ENCODE results near the gene THTPA.

The THTPA gene

DNA sequence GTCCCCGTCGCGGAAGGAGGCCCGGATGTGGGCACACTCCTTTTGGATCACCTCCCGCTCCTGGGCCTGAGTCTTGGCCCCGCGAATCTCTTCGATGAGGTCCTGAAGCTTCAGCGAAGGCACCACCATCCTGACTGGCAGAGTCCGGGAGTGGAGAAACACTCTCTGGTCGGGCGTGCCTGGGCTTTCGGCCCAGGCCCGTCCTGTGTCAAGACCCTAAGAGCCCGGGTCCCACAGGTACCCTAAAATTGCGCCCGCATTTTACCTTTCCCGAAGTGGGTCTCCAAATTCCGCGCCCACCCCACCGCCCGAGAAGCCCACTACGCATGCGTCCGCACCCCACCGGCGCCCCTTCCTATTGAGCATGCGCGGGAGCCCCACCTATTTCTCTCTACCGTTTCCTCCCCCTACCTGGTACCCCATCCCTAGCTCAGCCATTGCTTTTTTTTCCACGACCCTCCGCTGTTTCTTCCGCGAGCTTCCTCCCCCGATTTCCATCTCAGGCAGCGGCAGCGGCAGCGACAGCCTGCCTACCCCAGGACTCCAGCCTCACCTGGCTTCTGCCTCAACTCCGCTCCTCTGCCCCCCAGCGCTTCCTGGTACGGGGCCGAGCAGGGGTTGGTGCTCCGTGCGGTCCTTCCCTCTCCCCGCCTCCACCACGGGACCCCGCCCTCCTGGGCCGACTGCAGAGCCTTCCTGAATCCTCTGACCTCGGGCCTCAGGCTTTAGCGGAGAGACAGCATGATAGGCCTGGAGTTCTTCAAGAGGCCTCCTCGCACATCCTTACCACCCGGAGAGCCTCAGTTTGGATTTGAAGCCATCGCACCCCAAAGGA is 11.3 kb downstream of the THTPA start, which contains the start of gene AP1G2:
Gene AP1G2, minus strand, starts transcription at position 606 of the 835 bp plus-strand sequence. Its CDS starts 477 bp downstream, at position 129.
- peak; percentile 65 for DNase-seq

DNA sequence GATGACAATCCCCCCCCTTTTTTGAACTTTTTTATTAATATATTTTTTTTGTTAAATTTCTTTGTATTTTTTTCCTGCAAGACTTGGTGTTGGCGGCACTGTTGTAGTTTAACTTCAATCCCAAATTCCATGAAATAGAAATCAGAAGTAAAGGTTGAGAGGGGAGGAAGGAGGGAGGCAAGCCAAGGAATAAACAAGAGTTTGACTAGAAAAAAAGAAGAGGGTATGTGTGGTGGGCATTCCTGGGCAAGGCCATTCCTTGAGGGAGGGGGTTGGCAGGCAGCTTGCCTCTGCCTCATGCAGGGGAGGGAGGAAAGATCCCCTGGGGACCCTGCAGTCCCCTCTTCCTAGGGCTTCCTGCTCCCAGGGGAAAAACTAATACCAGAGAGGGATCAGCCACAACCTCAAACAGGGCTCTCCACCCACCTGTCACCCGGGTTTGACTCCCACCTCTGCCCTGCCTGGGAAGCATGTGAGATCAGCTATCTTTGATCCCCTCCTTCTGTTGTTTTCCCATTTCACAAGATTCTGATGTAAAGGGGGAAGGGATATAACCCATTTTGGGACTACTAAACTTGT is 12.0 kb downstream of the THTPA start:
- no peak for DNase-seq

DNA sequence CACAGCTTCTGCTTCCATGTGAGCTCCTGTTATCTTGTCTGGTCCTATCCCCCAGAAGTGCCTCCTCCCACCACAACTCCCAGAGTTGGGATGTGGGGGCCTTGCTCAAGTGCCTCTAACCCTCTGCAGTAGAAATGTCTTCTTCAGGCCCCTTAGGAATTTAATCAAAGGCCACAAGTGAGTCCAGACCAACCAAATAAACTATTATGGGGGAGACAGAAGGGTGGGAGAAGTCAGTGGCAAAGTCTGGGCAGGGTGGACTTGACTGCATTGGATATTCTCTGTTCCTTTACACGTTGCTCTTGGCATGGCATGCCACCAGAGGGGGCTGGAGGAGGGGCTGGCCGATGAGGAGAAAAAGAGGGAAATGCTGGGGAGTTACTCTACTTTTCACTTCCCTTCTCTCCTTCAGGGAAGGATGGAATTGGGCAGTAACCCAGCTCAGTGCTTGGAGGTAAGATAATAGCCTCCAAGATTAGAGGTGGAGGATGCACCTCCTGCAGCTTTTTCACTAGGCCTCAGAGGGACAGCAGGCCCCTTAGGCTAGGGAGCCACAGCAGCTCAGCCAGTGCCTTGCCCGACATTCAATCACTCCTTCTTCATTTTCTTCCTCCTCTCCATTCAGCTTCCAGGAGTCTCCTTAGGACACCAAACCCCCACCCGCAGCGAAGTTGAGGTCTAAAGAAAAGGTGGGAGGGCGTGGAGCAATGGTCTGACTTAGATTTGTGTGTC is 12.7 kb downstream of the THTPA start:
- no peak for DNase-seq

DNA sequence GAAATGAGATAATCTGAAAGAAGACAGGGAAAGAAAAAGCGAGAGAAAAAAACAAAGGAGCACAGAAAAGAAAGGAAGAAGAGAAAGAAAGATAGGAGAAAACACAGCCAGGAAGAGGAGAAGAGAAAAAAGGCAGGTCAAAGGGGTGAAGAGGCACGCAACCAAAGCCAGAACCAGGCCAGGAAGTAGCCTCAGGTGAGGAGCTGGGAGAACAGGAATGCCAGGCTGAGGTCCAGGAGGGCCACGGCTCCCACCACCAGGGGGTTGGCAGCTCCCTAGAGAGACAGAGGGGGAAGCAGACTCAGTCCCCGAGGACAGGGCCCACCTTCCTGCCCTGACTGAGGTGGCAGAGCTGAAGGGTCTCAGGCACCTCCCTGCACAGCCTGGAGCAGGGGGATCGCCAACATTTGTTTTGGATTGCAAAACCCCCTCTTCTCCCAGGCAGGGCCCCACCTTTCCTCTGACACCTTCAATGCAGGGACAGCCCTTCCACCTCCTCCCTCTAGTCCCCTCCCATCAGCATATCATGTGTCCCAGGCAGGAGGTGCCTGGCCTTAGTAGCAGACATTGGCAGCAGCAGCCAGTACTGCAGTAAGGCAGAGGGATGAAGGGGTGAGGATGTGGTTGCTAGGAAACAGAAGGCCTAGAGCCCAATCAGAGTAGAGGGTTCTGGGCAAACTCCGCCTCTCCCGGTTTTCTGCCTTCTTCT is 13.5 kb downstream of the THTPA start:
- no peak for DNase-seq

DNA sequence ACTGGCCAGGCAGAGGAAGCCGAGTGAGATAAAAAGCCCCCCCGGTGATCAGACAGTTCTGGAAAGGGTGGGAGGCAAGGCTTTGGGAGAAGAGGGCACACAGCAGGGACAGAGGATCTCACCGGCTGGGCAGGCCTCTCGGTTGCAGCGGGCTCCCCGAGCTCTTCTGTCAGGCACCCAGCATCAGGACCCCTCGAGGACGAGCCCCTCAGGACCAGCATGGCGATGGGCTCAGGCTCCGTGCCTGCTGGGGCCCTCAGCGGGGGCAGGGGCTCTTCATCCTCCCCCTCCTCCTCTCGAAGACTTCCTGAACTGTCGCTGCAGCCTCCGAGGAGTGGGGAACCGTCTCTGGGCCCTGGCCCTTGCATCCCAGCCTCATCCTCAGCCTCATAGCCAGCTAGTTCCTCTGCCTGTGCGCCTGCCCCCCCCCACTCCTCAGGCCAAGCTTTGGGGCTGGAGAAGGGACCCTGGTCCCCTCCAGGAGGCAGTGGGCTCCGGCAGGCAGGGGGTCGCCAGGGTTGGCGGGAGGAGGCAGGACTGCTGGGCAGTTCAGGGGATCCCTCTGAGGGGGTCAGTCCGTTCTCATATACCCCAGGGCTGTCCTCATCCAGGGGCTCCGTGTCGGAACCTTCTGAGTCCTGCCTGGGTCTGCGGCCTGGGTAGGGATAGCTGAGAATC is 14.9 kb downstream of the THTPA start:
- no peak for DNase-seq

DNA sequence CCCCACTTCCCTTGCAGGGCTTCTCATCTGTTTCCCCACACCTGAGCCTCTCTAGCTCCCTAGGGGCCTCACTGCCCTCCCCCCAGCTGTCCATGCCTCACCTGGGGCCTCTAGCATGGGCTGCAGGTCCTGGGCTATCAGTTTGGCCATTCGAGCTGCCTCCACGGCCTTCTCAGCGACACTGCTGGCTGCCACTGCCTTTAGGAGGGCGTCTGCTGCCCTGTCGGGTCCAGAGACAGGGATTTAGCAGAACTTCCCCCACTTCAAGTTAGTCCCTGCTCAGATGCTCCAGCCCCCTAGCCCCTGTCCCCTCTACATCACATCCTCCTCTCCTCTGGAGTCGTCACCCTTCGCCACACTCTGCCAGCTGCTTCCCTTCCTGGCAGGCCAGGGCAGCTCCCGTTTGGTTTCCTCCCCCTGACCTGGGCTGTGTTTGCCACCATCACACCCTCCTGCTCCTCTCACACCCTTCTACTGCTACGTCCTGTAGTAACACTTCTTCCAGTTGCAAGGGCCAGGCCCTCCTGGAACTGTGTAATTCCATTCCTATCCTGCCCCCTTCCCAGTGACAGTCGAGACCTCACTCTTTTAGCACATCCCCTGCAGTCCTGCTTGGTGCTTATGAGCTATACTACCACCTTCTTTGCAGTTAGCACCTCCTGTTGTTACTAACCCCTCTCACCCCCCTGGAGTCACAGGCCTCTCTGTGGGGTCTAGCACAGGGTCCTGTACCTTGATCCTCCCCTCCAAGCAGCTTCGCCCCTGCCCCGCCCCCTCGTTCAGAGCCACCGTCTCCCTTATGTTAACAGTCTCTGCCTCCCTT is 15.8 kb downstream of the THTPA start:
- no peak for DNase-seq

DNA sequence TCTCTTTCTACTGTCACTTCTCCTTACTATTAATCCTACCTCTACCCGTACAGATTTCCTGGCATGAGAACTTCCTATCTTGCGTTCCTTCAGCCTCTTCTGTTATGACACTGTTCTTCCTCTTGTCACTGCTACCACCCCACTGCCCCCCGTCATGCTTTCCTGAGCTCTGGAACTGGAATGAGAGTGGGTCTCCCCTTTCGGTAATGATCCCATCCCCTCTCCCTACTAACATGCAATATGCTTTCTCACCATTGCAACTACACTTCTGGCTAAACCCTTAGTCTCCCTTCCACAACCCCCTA is 16.4 kb downstream of the THTPA start:
- no peak for DNase-seq

DNA sequence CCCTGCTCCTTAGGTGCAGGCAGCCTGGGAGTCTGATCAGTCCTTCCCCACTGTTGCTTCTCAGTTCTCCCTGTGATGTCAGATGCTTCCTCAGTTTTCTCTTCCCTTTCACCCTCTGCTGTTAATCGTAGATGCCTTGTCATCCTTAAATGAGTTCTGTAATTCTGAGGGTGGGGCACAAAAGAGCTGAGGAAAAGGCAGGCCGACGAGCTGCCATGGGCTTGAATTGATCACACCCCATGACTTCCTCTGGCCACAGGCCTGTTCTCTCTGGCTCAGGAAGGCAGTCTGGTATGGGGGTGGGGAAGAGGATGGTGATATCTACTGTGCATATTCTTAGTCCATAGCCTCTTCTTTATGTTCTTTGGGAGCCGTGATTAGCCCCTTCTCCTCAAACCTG is 16.8 kb downstream of the THTPA start:
- no peak for DNase-seq

DNA sequence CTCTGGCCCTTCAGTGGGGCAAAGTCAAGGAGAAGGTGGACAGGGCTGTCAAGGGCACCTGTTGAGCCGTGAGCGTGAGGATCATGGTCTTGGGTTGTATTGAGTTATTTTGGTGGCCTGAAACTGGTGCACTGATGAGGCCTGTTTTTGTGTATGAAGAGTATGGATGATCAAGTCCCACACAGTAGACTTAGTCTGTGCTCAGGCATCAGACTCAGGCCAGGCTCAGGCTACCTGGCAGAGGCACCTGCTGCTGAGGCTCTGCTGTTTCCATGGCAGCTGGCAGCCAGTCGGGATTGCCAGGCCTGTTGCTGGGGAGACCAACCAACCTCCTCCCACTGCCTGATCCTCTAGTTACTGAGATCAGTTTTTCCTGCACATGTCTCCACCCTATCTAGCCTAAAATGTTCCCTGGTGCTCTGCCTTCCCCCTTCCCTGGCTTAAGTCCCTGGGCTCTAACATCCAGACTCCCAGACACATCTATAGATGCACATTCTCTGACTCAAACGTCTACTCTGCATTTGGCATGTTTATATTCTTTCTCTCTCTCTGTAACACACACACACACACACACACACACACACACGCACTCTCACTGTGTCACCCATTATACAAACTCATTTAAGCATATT is 17.4 kb downstream of the THTPA start:
- DNase-seq, result no peak

DNA sequence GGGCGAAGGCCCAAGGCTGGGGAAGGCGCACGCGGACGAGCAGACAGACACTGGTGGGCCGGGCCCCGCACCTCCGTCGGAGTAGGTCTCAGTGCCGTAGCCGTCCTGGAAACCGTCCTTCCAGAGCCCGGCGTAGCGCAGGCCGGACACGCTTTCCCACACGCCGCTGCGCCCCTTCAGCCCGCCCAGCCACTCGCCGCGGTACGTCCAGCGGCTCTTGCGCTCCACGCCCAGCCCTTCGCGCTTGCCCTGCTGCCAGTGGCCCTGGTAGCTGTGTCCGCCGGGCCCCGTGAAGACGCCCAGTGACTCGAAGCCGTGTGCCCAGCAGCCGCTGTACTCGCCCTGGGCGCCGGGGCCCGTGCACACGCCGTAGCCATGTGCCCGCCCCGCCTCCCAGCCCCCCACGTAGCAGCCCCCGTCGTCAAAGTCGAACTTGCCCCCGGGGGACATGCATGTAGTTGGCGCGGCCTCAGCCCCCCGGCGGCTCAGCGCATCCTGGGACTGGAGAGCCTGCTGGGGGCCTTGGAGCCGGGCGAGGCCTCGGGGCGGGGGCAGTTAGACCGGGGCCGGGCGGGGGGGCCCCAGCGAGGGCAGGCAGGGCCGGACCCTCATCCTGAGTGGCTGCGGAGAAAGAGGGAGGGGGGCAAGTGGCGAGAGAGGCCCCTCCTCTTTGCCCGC is 21.1 kb downstream of the THTPA start:
- DNase-seq, result no peak

DNA sequence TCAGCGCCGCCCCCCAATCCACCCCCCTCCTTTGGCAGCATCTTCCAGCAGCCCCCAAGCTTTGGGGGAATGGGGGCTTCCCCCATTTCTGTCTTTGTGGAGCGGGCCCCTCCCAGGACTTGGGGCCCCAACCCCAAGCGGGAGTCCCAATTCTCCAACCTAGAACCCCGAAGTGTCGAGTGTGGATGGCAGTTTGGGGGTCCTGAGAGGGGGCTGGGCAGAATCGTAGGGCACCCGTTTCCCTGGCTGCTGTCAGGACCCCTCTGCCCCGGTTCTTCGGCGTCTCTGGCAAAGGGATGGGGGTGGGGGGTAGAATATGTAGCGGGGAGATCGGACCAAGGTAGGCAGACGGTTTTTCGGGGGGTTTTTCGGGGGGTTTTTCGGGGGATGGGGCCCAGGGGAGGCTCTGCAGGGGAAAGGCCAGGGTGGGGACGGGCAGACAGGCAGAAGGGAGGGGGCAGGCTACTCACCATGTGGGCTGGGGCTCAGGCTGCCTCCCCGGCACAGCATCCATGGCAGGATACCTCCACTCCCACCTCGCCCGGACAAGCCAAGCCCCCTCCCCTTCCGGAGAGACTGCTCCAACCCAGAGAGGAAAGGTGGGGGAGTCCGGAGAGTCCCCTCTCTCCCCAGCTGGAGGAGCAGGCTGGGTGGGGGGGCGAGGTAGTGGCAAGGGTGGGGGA is 21.8 kb downstream of the THTPA start:
- DNase-seq, result no peak

DNA sequence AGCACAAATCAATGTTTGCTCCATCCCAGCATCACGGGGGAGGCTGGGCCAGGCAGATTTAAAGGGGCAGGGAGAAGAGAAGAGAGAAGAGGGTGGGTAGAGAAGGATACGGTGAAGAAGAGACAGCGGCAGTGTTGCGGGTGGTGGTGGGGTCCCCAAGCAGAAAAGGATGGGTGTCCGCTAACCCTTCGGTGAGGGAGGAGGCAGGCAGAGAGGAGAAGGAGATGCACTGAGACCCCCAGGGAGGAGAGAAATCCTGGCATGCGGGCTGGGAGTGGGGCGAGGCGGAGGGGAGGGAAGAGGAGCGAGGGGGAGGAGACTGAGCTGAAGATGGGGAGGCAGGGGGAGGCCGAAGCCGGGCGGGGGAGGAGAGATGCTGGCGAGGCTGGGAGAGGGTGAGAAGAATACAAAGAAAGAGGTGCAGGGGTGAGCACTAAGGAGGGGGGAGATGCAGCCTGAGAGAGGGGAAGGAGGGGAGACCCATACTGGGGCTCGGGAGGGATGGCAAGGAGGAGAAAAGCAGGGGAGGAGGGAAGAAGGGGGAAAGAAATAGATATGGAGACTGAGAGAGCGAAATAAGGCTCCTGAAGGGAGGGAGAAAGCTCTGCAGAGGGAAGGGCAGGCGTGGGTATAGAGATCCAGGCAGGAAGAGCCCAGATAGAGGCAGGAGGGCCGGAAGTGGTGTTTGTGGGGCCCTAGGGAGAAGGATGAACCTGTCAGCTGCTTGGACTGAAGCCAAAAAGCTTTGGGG is 22.7 kb downstream of the THTPA start, which contains the start of gene JPH4:
Gene JPH4, minus strand, starts transcription at position 231 of the 751 bp plus-strand sequence. CDS start 1,337 bp downstream, outside the sequence.
- DNase-seq, result no peak

DNA sequence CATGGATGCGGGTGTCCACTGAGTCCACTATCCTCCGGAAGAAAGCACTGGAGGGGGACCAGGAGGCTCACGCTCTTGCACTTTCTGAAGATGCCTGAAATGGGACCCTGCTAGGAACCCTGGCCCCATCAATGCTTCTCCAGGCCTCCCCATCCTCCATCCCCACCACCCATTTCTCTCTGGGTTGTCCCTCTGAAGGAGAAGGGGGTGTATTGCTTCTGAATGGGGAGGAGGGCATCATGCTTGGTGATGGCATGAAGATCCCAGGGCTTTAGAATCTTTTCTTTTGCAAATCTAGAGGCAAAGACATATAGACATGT is 23.2 kb downstream of the THTPA start:
- no peak for DNase-seq

DNA sequence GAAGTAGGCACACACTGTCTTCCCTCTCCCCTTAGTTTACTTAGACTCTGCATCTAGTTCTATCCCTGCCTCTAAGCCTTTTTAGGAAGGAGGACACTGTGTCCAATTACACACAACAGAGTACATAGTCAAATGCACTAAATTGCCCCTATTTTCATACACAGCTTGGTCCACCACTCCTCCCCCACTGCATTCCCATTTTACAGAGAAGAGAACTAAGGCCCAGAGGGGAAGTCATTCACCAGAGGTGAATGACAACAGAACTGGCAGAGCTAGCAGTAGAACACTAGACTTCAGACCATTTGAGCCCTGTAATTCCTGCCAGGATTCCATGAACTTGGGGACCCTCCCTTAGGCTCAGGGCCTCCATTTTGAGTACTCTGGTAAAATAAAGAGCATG is 23.7 kb downstream of the THTPA start:
- no peak for DNase-seq

DNA sequence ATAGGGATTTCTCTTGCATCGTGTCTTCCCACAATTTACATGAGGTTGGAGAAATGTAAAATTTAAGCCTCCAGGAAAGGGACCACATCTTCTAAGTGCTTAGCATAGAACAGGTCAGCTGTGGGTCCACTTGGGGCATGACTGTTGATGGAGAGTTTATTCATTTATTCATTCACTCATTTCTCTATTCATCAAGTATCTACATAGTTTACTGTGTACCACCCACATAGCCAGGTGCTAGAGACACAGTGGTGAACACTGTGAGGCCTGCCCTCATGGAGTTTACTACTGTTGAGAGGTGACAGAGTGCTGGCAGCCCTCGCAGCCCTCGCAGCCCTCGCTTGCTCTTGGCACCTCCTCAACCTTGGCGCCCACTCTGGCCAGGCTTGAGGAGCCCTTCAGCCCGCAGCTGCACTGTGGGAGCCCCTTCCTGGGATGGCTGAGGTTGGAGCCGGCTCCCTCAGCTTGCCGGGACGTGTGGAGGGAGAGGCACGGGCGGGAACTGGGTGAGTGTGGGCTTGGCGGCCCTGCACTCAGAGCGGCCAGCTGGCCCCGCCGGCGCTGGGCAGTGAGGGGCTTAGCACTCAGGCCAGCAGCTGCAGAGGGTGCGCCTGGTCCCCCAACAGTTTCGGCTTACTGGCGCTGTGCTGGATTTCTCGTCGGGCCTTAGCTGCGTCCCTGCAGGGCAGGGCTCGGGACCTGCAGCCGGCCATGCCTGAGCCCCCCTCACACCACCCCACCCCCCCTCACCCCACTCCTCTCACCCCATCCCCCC is 24.3 kb downstream of the THTPA start:
- no peak for DNase-seq

DNA sequence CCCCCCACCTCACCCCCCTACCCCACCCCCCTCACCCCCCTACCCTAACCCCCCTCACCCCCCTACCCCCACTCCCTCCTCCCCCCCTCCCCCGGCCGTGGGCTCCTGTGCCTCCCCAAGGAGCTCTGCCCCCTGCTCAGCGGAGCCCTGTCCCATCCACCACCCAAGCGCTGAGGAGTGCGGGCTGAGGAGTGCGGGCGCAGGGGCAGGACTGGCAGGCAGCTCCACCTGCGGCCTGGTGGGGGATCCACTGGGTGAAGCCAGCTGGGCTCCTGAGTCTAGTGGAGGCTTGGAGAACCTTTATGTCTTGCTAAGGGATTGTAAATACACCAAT is 24.8 kb downstream of the THTPA start:
- DNase-seq, result no peak

DNA sequence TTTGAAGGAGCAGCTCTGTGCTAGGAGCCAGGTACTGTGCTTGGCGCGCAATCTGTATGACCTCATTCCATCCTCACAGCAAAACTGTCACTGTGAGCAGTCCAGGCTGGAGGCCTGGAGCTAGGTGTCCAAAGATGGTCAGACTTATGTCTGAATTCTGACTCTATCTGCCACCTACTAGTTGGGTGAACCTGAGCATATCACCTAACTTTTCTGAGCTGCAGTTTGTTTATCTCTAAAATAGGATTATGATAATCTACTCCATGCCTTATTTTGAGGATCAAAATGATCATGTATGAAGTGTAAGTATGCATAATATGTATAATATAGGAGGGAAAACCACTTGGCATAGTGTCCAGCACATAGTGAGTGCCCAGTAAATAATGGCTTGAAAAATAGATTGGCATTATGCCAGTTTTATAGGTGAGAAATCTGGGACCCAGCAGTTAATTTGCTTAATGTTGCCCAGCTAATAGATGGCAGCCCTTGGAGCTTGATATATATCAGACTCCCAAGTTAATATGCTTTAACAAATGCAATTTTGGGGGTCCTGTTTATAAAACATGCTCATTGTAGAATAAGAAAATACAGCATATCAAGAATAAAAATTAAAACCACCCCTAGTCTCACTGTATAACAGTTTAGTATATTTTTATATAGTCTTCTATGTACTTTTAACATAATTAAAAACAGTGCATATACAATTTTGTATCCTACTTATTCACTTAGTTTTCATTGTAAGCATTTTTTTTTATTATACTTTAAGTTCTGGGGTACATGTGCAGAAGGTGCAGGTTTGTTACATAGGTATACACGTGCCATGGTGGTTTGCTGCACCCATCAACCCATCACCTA is 27.1 kb downstream of the THTPA start:
- DNase-seq, result no peak
